Measurements from ENCODE around the gene TMEM184C.

DNA sequence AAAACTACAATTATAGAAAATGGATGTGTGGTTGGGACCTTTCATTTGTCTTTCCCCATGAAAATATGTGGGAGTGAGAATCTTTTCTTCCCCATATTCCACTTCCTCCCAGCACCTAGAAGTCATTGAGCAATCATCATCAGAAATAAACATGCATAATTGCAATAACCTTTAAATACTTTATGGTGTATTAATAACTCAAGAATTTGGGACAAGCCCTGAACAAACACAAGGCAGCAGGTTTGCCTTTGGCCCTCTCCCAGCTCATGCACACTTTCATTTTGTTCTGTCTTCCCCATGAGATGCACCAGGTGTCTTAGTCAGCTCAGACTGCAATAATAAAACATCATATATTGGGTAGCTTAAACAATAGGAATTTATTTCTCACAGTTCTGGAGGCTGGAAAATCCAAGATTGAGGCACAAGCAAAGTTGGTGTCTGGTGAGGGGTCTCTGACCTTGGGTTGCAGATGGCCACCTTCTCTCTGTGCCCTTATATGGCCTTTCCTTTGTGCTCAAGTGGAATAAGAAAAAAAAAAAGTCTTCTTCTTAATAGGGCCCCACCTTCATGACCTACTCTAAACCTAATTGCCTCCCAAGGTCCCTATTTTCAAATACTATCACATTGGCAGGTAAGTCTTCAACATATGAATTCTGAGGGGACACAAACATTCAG, 34.7 kb upstream of the TMEM184C start:
- TF ChIP-seq EZH2 (IDR thresholded peaks at IDR 0.05; ENCODE audit: borderline replicate concordance, low read depth, low read length, poor library complexity, severe bottlenecking): no peak
- TF ChIP-seq, protein P1, sequence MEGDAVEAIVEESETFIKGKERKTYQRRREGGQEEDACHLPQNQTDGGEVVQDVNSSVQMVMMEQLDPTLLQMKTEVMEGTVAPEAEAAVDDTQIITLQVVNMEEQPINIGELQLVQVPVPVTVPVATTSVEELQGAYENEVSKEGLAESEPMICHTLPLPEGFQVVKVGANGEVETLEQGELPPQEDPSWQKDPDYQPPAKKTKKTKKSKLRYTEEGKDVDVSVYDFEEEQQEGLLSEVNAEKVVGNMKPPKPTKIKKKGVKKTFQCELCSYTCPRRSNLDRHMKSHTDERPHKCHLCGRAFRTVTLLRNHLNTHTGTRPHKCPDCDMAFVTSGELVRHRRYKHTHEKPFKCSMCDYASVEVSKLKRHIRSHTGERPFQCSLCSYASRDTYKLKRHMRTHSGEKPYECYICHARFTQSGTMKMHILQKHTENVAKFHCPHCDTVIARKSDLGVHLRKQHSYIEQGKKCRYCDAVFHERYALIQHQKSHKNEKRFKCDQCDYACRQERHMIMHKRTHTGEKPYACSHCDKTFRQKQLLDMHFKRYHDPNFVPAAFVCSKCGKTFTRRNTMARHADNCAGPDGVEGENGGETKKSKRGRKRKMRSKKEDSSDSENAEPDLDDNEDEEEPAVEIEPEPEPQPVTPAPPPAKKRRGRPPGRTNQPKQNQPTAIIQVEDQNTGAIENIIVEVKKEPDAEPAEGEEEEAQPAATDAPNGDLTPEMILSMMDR (conservative IDR thresholded peaks at IDR 0.05; ENCODE audit: low read depth, low read length): no peak
